ENCODE results near the gene CEP97.
"Not testable (repeated sequence)": the region's sequence is repeated elsewhere in the genome, so short reads cannot be mapped to it uniquely, and the experiment has no call there.

Gene CEP97

GRCh38 chr3:101703169-101703568, 21.2 kb upstream of the CEP97 start:
- no peak for DNase-seq (ENCODE audit: low spot score)

- not testable (repeated sequence) for DNase-seq (ENCODE audit: low spot score)
These were observed 19.8 kb upstream of the CEP97 start for GRCh38 chr3:101704639-101705038.

GRCh38 chr3:101709126-101709525, 15.3 kb upstream of the CEP97 start:
- DNase-seq (ENCODE audit: low spot score) = no peak

- DNase-seq (ENCODE audit: low spot score) = no peak
These were observed 6.0 kb upstream of the CEP97 start for GRCh38 chr3:101718455-101718854.

GRCh38 chr3:101719604-101720185, 4.7 kb upstream of the CEP97 start:
- no peak for DNase-seq (ENCODE audit: low spot score)

DNA sequence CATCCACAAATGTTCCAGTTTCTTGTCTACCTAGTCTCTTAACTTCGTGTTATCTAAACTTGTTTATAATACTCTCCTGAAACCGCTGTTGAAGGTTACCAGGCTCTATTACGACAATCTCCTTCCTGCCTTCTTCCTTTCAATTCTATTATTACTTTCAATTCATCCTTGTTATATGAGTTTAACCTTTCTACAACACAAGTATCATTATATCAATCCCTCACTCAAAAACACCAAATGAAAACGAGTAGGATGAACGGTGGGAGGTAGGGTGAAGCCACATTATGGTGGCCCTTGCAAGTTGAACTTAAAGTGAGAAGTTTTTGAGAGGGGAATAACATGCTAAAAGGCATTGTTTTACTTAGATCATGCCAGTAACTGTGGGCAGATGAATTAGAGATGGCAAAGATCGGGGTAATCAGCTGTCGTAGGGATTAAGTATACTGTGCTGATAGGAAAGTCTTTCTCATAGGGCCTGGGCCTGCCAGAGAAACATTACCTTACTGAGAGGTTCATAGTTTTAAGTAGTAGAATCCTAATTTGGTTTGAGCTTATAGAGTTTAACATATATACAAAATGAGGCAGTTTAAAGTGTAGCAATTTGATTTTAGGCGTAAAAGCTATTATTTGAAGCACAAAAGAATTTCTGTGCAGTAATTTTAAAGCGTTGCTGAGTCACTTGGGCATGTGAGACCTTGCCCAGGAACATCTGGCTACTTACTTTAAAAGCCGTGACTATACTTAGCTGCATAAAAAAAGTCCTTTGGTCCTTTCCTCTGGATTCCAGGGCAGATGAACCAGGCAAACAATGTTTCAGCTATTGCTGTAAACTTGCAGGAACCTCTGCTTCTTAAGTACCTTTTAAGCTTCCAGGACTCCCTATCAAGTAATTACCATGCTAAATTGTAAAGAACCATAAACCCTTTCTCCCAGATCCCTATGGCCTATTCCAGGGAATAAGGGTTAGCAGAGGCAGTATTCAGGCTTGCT, 3.3 kb upstream of the CEP97 start:
- DNase-seq (ENCODE audit: low spot score) = no peak

GRCh38 chr3:101722394-101723173, 1.8 kb upstream of the CEP97 start:
- DNase-seq (ENCODE audit: low spot score) = no peak

DNA sequence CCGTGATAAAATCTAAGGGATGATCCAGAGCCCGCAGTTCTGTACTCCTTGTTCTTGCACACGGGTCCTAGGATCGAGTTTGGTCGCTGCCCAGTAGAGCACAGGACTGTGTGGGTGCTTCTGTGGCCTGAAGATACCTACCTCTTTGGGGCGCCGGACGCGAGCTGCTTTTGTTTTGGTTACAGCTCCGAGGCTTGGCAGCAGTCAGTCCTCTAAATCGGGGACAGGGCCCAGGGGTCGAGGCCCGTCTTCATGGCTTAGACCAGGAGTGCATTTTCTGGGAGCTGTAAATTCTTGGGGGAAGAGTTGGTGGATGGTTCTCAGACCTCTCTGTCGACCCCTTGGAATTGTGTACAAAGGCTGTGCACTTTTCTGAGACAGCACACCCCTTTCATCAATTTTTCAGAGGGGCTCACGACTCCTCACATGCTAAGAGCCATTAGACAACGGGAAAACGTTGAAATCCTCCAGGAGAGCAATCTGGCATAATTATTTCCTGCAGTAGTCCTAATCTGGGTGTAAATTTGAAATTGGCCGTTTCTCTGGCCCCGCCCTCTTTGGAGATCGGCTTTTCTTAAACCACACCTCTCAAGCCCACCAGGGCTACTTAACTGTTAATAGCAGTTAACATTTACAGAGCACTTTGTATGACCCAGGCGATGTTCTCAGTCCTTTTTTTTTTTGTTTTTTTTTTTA, 928 bp downstream of the CEP97 start:
- DNase-seq (ENCODE audit: low spot score) = peak; percentile 51

- no peak for DNase-seq (ENCODE audit: low spot score)
These were observed 1.5 kb downstream of the CEP97 start for GRCh38 chr3:101725890-101726275.

GRCh38 chr3:101729586-101729985, 5.2 kb downstream of the CEP97 start:
- DNase-seq (ENCODE audit: low spot score) = no peak

DNA sequence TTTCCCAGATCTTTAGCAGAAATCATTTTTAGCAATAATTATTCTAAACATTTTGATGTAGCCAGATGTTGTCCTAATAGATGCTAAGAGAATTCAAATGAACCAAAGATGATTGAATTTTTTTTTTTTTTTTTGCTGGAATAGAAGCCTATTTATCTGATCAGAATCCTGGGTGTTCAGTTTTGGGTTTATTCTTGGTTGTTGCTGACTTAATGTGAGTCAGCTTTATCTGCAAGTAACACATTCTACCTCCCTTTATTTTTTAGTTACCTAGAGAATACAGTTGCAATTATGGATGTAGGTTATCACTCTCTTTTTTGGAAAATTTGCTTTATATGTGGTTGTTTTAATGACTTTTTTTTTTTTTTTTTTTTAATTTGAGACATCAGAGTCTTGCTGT, 6.4 kb downstream of the CEP97 start:
- peak; percentile 32 for DNase-seq (ENCODE audit: low spot score)

- DNase-seq (ENCODE audit: low spot score) = no peak
These were observed 7.8 kb downstream of the CEP97 start for GRCh38 chr3:101732240-101732641.

DNA sequence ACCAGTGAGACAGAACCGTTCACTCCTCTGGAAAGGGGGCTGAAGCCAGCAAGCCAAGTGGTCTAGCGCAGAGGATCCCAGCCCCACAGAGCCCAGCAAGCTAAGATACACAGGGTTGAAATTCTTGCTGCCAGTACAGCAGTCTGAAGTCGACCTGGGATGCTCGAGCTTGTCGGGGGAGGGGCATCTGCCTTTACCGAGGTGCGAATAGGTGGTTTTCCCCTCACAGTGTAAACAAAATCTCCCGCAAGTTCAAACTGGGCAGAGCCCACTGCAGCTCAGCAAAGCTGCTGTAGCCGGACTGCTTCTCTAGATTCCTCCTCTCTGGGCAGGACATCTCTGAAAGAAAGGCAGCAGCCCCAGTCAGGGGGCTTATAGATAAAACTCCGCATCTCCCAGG, 11.4 kb downstream of the CEP97 start:
- no peak for DNase-seq (ENCODE audit: low spot score)

DNA sequence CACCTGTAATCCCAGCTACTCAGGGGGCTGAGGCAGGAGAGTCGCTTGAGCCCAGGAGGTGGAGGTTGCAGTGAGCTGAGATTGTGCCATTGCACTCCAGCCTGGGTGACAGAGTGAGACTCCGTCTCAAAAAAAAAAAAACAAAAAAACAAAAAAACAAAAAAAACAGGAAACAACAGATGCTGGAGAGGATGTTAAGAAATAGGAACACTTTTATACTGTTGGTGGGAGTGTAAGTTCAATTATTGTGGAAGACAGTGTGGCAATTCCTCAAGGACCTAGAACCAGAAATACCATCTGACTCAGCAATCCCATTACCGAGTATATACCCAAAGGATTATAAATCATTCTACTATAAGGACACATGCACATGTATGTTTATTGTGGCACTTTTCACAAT, 17.5 kb downstream of the CEP97 start:
- not testable (repeated sequence) for DNase-seq (ENCODE audit: low spot score)

DNA sequence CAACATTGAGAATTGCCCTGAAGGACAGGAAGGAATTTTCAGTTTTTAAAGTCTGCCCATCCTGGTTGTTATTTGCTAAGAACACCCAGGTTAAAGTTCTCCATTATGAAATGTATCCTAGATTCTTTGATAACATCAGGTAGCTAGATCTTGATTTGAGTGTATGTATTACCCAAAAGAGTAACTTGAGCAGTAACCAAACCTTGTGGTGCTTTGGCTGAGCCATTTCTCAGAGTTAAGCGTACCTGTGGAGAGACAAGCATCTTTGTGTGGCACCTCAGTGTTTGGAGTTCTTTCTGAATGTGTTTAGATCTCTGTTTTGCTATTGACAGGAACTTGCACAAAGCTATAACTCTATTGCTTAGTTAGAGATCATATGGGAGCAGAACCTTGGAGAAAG, 20.4 kb downstream of the CEP97 start:
- DNase-seq (ENCODE audit: low spot score) = no peak

DNA sequence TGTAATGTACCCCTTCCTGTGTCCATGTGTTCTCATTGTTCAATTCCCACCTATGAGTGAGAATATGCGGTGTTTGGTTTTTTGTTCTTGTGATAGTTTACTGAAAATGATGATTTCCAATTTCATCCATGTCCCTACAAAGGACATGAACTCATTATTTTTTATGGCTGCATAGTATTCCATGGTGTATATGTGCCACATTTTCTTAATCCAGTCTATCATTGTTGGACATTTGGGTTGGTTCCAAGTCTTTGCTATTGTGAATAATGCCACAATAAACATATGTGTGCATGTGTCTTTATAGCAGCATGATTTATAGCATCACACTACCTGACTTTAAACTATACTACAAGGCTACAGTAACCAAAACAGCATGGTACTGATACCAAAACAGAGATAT, 21.5 kb downstream of the CEP97 start:
- not testable (repeated sequence) for DNase-seq (ENCODE audit: low spot score)

DNA sequence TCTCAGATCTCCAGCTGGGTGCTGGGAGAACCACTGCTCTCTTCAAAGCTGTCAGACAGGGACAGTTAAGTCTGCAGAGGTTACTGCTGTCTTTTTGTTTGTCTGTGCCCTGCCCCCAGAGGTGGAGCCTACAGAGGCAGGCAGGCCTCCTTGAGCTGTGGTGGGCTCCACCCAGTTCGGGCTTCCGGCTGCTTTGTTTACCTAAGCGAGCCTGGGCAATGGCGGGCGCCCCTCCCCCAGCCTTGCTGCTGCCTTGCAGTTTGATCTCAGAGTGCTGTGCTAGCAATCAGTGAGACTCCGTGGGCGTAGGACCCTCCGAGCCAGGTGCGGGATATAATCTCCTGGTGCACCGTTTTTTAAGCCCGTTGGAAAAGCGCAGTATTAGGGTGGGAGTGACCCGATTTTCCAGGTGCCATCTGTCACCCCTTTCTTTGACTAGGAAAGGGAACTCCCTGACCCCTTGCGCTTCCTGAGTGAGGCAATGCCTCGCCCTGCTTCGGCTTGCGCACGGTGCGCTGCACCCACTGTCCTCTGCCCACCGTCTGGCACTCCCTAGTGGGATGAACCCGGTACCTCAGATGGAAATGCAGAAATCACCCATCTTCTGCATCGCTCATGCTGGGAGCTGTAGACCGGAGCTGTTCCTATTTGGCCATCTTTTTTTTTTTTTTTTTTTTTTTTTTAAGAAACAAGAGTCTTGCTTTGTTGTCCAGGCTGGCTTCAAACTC, 29.1 kb downstream of the CEP97 start:
- not testable (repeated sequence) for DNase-seq (ENCODE audit: low spot score)

GRCh38 chr3:101758224-101758623, 33.8 kb downstream of the CEP97 start:
- no peak for DNase-seq (ENCODE audit: low spot score)

GRCh38 chr3:101762041-101762646, 37.7 kb downstream of the CEP97 start:
- DNase-seq (ENCODE audit: low spot score) = no peak

- DNase-seq (ENCODE audit: low spot score) = not testable (repeated sequence)
These were observed 53.4 kb downstream of the CEP97 start for GRCh38 chr3:101777745-101778281.

Measured in hematopoietic multipotent progenitor cell treated with erythropoietin and hydrocortisone succinate and interleukin-3 and kit ligand, for 15 days (in vitro differentiated cells).